ENCODE measurements around the gene PRSS8.

- TF ChIP-seq CTCF (IDR thresholded peaks at IDR 0.05), result no peak
- no peak for TF ChIP-seq POLR2A (IDR thresholded peaks at IDR 0.05)
Measured at GRCh38 chr16:31148281-31148728, 12.8 kb upstream of the PRSS8 start.
